PC-3 (cell line): ENCODE measurements around the gene RASD2.

Experiments
- CTCF ChIP-seq: fragments of 300-600 bp; sonication (generic); conservative IDR thresholded peaks from 2 replicates; pipeline ENCODE4 v1.5.1; 2017; ENCODE audit warnings: antibody characterized with exemption, low read depth, mild to moderate bottlenecking, low read length
- EZH2 ChIP-seq: fragments of 300-600 bp; sonication (generic); IDR thresholded peaks from one replicate; pipeline ENCODE4 v1.6.1; 2017; ENCODE audit warnings: antibody characterized with exemption, mild to moderate bottlenecking, low read length; ENCODE audit not compliant: unreplicated experiment

- TF ChIP-seq CTCF (no peak), EZH2 (no peak)
Observed at GRCh38 chr22:35569916-35570315, 29.3 kb downstream of the RASD2 start.
